Liver (tissue), 3 donors: ENCODE results near the gene COL15A1.

ENCODE experiments used
- CTCF ChIP-seq: fragments of 150-350 bp; IDR thresholded peaks from 2 replicates; pipeline ENCODE4 v1.5.1; 2017; ENCODE audit warnings: improper control_type of control experiment, low read depth, low read length; ENCODE audit not compliant: missing input control
- HNF4G ChIP-seq: IDR thresholded peaks from 2 replicates; pipeline ENCODE4 v1.6.1; 2016; ENCODE audit warnings: antibody characterized with exemption
- JUND ChIP-seq, 2 donors: IDR thresholded peaks; 2 replicates each; pipeline ENCODE4 v1.6.1; 2016; ENCODE audit warnings: antibody characterized with exemption in 2 of 2
- NR2F2 ChIP-seq: IDR thresholded peaks from 2 replicates; pipeline ENCODE4 v1.6.1; 2016; ENCODE audit warnings: antibody characterized with exemption
- RAD21 ChIP-seq, 2 donors: IDR thresholded peaks; 2 replicates each; pipeline ENCODE4 v1.6.1; 2016; ENCODE audit warnings: antibody characterized with exemption in 2 of 2, mild to moderate bottlenecking in 2 of 2
- SP1 ChIP-seq: IDR thresholded peaks from 2 replicates; pipeline ENCODE4 v1.6.1; 2018; ENCODE audit warnings: antibody characterized with exemption, mild to moderate bottlenecking
- TAF1 ChIP-seq: conservative IDR thresholded peaks from 2 replicates; pipeline ENCODE4 v1.6.1; 2016; ENCODE audit warnings: antibody characterized with exemption, mild to moderate bottlenecking
- YY1 ChIP-seq: IDR thresholded peaks from 2 replicates; pipeline ENCODE4 v1.6.1; 2016; ENCODE audit warnings: antibody characterized with exemption, mild to moderate bottlenecking
- TF ChIP-seq, protein P1 (sequence below): IDR thresholded peaks from 2 replicates; pipeline ENCODE4 v1.6.1; 2016; ENCODE audit warnings: antibody characterized with exemption, mild to moderate bottlenecking
- TF ChIP-seq, protein P2 (sequence below): IDR thresholded peaks from 2 replicates; pipeline ENCODE4 v1.6.1; 2016; ENCODE audit warnings: antibody characterized with exemption
- TF ChIP-seq, protein P3 (sequence below): IDR thresholded peaks from 2 replicates; pipeline ENCODE4 v1.6.1; 2016; ENCODE audit warnings: antibody characterized with exemption
- TF ChIP-seq, protein P4 (sequence below): IDR thresholded peaks from 2 replicates; pipeline ENCODE4 v1.6.1; 2016; ENCODE audit warnings: antibody characterized with exemption
- donor health status: healthy.
- donor health status: healthy.

DNA sequence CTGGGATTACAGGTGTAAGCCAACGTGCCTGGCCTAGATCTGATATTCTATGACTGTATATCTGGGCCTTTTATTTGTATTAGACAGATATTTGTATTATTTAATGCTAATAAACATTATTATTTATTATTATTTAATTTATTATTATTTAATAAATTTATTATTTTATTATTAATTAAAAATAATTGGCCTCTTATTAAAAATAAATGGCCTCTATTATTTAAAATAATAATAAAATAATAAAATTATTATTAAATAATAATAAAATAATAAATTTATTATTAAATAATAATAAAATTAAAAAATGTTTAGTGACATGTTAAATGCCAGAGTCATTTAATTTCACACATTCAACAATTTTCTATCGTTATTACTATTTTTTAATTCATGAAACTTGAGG lies 9.8 kb upstream of the COL15A1 start:
- TF ChIP-seq CTCF: no peak
- TF ChIP-seq RAD21 (IDR thresholded peaks at IDR 0.05): no peak
- no peak for TF ChIP-seq NR2F2
- no peak for TF ChIP-seq HNF4G
- TF ChIP-seq, protein P1, sequence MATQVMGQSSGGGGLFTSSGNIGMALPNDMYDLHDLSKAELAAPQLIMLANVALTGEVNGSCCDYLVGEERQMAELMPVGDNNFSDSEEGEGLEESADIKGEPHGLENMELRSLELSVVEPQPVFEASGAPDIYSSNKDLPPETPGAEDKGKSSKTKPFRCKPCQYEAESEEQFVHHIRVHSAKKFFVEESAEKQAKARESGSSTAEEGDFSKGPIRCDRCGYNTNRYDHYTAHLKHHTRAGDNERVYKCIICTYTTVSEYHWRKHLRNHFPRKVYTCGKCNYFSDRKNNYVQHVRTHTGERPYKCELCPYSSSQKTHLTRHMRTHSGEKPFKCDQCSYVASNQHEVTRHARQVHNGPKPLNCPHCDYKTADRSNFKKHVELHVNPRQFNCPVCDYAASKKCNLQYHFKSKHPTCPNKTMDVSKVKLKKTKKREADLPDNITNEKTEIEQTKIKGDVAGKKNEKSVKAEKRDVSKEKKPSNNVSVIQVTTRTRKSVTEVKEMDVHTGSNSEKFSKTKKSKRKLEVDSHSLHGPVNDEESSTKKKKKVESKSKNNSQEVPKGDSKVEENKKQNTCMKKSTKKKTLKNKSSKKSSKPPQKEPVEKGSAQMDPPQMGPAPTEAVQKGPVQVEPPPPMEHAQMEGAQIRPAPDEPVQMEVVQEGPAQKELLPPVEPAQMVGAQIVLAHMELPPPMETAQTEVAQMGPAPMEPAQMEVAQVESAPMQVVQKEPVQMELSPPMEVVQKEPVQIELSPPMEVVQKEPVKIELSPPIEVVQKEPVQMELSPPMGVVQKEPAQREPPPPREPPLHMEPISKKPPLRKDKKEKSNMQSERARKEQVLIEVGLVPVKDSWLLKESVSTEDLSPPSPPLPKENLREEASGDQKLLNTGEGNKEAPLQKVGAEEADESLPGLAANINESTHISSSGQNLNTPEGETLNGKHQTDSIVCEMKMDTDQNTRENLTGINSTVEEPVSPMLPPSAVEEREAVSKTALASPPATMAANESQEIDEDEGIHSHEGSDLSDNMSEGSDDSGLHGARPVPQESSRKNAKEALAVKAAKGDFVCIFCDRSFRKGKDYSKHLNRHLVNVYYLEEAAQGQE: no peak
- no peak for TF ChIP-seq SP1
- TF ChIP-seq, protein P2, sequence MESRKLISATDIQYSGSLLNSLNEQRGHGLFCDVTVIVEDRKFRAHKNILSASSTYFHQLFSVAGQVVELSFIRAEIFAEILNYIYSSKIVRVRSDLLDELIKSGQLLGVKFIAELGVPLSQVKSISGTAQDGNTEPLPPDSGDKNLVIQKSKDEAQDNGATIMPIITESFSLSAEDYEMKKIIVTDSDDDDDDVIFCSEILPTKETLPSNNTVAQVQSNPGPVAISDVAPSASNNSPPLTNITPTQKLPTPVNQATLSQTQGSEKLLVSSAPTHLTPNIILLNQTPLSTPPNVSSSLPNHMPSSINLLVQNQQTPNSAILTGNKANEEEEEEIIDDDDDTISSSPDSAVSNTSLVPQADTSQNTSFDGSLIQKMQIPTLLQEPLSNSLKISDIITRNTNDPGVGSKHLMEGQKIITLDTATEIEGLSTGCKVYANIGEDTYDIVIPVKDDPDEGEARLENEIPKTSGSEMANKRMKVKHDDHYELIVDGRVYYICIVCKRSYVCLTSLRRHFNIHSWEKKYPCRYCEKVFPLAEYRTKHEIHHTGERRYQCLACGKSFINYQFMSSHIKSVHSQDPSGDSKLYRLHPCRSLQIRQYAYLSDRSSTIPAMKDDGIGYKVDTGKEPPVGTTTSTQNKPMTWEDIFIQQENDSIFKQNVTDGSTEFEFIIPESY: no peak
- TF ChIP-seq, protein P3, sequence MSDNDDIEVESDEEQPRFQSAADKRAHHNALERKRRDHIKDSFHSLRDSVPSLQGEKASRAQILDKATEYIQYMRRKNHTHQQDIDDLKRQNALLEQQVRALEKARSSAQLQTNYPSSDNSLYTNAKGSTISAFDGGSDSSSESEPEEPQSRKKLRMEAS: no peak
- no peak for TF ChIP-seq YY1
- no peak for TF ChIP-seq TAF1
- TF ChIP-seq, protein P4, sequence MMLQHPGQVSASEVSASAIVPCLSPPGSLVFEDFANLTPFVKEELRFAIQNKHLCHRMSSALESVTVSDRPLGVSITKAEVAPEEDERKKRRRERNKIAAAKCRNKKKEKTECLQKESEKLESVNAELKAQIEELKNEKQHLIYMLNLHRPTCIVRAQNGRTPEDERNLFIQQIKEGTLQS: no peak
- no peak for TF ChIP-seq JUND (IDR thresholded peaks at IDR 0.05)
